CD4-positive, alpha-beta T cell treated with Interleukin-1 beta for 1 hour (primary cell): ENCODE measurements around the gene ATG7.

Source experiments
- DNase-seq, 2 donors: peaks; one replicate each; pipeline ENCODE4 v3.0.0-alpha.2; 2020 to 2022

ATG7 gene

DNA sequence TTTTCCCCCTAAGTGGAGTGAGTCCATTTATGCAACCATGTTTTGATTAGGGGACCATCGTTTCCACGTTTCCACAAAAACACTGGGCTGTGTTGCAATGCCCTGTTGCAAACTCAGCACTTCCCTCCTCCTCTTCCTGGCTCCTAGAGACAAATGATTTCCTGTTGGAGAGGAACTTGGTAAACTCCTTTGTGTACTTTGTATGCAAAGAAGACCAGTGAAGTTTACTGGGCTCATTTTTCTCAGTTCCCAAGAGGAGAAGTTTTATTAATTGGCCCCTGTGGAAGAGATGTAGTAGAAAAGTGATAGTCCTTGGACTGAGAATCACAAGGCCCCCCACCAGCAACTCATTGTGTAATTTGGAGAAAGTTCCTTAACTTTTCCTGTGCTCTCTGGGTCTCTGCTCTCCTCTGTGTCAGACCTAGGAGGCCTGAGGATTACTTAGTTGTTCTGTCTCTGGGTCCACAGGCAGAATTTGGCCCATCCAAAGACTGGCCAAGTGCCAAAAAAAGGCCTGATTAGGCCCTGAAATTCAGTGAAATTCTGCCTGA, 95.0 kb downstream of the ATG7 start:
- DNase-seq = no peak

DNA sequence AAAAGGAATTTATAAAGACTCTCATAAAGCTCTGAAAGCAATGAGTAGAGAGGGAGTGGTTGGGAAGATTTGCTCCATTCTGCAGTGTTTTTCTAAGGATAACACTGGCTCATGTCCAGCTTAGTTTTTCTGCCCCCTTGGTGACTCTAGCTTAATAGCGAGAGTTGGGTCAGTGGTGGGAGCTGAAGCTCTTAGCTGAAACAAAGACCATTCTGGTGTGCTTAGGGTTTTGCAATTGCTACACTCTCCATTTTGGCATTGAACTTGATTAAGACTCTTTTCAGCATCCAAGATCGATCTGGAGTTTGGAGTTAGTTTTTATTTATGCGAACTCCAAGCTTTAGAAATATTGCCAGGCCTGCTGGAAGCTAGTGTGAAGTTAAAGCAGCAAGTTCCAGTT, 98.0 kb downstream of the ATG7 start:
- no peak for DNase-seq

DNA sequence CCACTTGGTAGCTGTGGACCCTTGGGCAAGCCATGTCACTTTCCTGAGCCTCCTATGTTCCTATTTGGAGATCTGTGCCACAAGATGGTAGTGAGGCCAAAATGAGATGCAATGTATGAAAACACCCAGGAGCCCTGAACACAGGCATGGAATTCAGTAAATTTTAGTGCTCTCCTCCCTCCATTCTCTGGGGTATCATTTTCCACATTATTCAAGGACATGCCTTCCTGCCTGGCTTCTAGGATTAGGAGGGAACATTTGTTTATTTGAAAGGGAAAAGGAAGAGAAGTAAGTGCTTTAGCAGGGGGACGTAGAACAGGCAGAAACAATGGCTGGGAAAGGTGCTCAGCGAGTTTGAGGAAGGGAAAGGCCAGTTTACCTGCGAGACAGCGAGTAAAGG, 98.8 kb downstream of the ATG7 start:
- no peak for DNase-seq

DNA sequence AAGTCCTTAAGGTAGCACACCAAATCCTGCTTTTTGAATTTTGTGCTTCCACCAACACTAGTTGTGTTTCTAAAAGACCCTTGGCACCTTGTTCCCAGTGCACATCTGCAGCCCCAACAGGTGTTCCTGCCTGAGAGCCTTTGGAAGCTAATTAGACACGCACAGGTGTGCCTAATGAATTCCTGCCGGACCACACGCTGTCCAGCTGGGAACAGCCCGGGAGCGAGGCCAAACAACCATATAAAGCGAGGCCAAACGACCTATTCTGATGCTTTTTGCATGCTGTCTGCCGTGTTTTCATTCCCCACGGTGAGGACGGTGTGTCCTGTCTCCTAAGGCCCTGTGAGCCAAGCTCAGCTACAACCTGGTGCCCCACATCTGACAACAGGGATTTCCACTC, 99.5 kb downstream of the ATG7 start:
- no peak for DNase-seq

DNA sequence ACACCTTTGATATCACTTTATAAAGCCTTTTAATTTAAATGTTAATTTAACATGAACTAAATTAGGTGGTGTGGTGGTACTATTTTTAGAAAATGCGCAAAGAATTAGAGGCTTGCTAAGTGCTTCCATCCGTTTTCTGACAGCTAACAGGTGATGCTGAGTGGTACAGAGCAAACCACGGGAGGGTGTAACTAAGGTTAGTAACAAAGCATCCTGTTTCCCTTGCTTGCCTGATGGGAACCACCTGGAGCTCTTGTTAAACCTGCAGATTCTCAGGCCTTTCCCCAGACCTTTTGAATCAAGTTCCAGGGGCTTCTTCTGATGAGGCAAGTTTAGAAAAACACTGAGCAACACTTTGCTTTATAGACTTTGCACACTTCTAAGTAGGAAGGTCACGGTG, 101.0 kb downstream of the ATG7 start:
- no peak for DNase-seq

DNA sequence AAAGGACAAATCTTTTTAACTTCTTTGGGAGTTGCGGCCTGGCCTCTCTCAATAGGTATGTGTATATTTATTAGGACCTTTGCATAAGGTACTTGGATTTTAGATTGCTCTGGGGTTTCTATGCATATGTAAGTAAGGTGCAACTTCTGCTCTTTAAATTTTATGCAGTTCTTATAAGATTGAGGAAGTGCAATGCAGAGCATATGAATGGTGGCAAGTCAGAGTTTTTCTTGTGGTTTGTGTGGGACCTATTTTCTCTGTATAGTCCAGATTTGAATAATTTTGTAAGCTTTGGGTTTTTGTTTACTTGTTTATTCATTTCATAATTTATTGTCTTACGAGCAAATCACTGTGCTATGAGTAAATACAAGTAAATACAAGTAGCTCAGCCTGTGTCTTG, 101.5 kb downstream of the ATG7 start:
- no peak for DNase-seq

DNA sequence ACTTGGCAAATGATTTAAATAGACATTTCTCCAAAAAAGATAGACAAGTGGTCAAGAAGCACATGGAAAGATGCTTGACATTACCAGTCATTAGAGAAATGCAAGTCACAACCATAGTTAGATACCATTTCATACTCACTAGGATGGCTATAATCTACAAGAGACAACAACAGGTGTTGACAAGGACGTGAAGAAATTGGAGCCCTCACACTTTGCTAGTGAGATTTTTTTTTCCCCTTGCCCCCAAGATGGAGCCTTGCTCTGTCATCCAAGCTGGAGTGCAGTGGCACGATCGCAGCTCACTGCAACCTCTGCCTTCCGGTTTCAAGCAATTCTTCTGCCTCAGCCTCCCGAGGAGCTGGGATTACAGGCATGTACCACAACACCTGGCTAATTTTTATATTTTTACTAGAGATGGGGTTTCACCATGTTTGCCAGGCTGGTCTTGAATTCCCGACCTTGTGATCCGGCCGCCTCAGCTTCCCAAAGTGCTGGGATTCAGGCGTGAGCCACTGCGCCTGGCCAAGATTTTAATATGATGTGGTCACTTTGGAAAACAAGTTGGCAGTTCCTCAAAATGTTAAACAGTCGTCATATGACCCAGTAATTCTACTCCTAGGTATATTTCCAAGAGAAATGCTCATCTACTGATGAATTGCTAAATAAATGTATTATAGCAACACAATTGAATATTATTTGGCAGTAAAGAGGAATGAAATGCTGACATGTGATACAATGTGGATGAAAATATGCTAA, 103.3 kb downstream of the ATG7 start:
- no peak for DNase-seq

DNA sequence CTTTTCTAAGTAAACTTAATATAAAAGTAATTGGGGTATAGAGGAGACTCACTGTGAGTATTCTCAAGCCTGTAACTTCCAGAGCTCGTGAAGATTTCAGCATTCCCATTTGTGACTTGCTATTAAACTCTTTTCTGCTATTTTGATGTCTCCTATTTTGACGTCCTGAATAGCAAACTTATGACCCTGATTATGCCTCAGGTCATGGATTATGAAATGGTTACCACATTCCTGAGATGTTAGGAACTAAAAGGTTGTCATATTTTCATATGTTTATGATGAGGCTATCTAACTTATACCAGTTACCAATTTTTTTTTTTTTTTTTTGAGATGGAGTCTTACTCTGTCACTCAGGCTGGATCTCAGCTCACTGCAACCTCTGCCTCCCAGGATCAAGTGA, 105.5 kb downstream of the ATG7 start:
- DNase-seq = no peak

DNA sequence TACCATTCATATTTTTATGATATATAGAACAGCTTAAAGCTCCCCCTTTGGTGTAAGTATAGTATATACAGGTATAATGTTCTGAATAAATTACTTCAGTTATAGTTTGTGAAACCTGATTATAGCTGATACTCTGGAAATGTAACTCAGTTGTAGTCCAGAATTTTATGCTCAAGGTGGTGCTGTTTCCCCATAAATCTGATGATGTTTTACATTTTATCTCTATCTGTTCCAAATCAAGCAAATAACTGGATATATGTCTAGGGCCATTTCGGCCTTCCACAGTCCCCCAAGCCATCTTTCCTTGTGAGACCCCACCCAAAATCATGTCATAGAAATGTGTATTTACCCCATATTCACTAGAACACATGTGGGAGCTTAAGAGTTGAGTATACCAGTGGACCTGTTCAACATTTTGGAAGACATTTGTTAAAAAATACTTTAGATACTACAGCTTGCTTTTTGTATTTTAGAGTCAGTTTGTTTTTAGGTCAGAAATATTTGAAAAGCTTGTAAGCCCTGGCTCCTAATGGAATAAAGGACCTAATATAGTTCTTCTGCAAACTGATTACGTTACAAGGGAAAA, 107.1 kb downstream of the ATG7 start:
- peak in 1 of 2 donors; percentile 48 for DNase-seq

DNA sequence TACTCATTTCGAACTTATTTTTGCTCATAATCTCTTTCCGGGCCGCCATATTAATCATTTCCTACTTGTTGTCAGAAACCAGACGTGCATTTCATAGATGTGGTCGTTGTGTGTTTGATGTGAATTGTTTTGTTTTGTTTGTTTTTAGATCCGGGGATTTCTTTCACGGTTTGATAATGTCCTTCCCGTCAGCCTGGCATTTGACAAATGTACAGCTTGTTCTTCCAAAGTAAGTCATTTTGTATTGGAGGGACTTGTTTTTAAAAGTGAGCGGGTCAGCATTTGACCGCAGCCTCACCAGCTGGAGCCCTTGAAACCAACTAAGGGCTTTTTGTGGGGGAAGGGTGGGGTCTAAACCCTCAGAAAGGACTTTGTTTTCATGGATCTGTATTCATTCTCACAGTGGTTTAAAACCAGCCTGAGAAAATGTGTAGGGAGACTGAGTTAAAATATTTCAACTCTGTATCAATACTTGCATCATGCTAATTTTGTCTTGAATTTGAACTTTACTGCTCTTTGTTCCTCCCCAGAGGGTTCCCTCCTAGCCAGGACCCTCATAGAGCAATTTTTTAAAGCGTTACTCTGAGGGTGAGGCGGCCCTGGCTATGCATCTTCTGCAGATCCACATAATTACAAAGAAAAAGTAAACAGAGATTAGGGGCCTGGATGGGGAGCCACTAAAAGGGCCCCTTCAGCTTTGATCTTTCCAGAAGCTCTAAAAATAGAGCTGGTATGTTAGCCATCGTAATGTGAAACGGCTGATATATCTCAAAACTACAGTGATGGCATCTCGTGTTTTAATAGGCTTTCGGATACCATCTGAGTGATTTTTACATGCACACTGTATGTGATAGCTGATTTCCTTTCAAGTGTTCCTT, 107.9 kb downstream of the ATG7 start:
- no peak for DNase-seq

DNA sequence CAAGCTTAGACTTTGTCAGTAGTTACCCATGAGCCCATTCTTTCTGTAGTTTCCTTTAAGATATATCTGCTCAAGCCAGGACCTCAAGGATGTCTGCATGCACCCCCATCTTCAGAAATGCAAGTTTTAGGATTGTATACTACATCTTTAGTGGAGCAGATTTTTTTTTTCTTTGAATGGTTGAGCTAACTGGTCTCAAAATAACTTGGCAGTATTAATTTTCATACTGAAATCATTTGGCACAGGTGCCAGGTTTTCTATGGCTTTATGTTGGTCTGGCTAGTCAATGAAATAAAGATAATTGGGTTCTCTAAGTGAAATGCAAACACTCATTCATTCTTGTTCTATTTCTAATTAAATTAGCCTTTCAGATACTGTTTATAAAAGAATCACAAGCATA, 108.9 kb downstream of the ATG7 start:
- DNase-seq = no peak

DNA sequence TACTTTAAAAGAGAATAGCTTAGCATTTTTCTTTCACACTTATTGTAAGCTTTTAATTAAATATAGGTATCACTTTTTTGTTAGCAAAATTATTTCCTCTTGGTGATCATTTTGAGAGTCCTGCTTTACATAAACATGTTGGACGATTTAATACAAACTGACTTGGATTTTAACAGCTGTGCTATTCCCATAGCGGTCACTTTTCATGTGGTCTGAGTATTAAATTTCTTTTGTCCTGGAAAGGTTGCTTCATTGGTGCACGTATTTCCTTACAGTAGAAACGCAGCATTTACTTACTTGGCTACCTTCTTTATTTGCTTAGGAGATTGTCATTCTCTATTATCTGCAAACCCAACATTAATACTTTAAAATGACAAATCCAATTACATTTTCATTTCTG, 109.4 kb downstream of the ATG7 start:
- DNase-seq = no peak

DNA sequence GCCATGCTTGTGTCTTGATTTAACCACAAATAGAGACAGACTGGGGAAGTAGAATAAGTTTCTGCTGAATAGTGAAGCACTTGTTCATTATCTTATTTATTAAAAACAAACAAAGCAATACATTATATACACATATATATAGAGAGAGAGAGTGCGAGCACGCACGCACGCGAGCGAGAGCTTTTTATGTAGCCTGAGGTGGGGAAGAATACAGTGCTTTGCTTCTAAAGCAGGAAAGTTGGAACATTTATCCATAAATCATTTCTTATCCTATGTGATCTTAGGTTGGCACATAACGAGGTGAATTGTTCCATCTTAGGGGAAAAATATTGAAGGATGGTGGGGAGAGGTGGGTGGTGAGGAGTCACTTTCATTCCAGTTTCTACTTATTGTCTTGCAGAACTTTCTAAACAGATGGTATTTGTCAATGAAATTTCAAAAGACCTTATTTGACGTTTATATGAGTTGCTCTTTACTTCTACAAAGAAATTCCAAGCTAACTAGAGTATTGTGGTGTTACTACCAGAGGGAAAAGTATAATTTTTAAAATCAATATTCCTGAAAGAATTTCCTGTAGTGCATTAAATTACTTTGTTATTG, 110.0 kb downstream of the ATG7 start:
- no peak for DNase-seq

DNA sequence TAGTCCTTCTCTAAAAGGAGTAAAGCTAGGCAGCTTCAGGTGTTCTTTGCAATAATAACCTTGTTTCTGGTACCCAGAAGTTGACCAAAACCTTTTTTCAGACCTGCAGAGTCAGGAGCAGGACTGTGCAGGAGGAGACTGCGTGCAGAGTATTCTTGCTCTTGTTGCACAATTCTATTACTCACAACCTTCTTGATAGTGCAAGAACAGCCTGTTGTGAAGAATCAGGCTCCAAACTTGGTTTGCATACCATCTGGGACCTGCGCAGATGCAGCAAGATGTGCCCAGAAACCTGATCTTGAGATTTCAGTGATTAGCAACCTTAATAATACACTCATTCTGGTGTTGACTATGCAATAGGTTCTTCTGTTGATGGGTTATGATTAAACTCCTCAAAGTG, 111.9 kb downstream of the ATG7 start:
- DNase-seq = no peak

DNA sequence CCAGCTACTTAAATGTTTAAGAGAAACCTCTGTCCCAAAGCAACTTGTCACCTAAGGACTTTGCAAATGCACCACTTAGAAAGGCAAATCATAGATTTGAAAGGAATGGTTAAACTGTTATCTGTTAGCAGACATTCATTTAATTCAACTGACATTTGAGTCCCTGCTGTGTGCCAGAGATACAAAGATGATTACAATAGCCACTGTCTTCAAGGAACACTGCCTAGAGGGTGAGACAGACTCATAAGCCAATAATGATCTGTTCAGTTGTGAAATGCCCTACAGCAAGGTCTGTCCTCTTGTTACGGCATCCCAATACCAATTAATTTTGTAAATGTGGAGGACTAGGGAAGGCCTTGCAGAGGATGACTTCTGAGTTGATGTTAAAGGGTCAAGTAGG, 113.1 kb downstream of the ATG7 start:
- DNase-seq = no peak

DNA sequence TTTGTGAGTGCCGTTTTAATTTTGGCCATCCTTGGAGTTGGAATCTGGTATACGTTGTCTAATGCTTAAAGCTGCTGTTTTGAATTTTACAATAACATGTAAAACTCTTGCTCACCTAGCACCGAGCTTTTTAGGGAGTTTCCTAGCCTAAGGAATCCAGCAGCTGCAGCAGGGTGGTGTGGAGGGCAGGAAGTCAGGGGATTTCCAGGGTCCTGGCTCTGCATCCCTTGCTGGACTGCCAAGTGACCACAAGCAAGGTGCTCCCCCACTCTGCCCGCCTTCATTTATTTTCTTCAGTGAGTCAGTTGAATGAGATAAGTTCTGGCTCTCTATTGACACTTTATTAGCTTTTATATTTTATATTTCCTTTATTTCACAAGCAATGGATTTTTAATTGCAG, 113.7 kb downstream of the ATG7 start:
- DNase-seq = no peak

DNA sequence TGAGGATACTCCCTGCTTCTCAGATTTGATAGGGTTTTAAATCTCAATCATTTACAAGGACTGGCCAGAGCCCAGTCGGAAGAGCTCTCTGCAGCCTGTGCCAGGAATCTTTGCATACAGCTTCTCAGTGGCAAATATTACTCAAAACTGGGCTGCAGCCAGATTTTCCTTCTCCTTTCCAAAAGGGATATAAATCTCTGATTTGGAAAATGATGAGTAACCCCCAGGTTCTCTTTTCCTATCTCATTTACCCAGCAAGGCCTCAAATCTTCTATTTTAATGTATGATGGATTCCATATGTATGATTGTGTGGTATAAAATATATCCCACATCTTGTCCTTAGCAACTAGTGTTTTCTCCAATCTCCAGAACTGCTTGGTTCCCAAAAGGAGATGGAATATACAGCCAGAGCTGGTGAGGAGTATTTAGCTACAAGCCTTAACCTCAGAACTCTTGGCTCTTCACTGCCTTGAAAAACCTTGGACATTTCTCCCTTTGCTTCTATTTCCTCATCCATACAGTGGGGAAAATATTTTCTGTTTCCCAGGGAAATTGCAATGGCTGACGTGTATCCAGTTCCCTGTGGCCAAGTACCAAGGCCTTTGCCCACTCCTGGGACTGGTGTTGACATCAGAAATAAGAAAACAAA, 114.4 kb downstream of the ATG7 start:
- DNase-seq = no peak

DNA sequence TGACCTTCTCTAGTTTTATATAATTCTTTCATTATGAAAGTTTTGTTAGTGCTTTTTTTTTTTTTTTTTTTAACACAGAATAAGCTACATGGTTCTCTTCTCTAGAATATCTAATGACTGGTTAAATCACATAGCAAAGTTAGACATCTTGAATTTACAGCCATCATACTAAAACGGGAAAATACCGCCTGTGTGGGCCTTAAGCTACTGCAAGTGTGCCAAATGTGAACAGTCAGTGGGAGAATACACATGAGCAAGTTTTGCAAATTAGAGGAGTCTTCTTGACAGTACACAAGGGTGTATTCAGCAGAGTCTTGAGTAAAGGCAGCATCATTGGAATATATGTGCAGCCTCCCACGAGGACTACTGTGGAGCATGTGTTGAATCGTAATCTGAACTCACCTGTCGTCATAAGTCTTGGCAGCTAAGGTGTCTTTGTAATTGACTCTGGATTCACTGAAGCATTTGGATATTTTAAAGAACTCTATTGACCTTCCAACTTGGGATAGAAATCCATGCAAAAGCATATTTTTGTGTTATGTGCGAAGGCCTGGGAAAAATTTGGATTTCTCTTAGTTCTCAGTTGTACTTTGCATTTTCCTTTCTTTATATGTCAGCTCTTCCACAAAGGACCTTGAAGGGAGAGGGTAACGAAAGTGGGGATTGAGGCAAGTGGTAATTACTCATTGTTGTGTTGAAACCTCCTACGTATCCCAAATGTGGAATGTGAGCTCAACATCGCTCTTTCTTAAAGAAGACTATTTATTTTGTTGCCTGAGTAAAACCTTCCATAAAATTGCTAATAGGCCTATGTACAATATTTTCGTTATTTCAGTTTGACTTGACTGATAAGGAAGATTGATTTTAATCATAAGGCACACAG, 117.4 kb downstream of the ATG7 start:
- no peak for DNase-seq

DNA sequence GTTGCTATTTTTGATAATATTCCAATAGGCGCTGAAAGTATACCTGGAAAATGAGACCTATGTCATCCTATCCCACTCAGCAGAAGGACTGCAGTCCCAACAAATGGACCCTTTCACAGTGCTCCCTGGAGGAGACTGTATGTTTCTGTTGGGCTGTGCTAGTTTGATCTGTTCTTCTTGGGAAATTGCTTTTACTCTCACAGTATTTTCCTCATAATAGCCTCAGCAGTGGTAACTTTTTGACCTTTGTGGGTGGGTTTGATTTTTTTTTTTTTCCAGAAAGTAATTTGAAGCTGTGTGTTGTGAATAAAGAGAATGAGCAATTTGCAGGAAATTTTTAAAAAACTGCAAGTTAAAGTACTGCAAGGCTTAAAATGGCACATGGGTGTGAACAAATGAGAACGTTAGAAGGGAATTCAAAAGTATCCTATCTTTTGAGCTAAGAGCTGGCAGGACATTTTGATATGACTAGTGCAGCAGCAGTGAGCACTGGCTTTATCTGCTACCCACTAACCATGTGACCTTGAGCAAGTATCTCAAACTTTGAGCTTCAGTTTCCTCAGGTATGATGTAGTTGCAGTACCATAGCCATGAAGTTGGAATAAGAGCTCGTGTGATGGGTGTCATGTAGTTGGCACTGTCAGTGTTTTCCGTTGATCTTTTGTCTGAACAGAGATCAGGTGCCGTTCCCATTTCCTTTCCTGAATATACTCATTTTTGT, 118.4 kb downstream of the ATG7 start:
- no peak for DNase-seq

DNA sequence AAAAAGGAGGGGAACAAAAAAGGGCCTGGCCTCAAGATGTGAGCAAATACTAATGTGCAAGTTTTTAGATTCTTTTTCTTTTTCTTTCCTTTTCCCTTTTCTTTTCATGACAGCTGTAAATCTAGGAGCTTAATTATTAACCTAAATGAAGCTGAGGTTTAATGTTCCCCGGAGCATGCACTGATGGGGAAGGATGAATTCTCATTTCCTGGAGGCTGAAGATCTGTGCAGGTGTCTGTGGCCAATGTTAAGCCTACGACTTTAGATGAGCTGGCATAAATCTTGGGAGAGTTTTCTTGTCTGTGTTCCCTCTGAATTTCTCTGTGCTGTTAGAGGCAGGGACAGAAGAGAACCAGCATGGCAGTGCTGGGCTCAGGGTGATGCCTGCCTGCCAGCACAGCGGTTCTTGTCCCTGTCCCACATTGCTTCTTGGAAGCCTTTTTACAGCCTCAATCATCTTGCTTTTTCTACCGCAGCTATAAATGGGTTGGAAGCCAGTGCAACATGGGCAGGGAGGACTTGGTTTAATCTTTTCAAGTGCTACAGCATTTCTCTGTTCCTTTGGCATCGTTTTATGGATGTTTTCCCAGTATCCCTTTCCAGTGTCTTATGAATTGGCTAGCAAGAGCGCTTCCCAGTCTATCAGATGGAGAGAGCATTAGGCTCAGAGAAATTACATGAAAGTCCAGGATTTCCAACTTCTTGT, 119.1 kb downstream of the ATG7 start:
- no peak for DNase-seq
